Ovary (tissue), 3 donors: ENCODE results near the gene TMTC2.

ENCODE experiments used
- EP300 ChIP-seq: sonication (generic); formaldehyde crosslinking; IDR thresholded peaks from one replicate; pipeline ENCODE4 v1.6.1; 2017; ENCODE audit warnings: antibody characterized with exemption
- TF ChIP-seq, protein P1 (sequence below), 3 donors: fragments of 450-650 bp in 2 of 3; fragments of 200-600 bp in 1 of 3; IDR thresholded peaks; one replicate each; pipeline versions ENCODE4 v1.5.1 to v1.8.0; 2016 to 2022; ENCODE audit warnings: antibody characterized with exemption in 3 of 3, mild to moderate bottlenecking in 1 of 3
- donor health status: DM: no; HTN: no; CAD: no.

DNA sequence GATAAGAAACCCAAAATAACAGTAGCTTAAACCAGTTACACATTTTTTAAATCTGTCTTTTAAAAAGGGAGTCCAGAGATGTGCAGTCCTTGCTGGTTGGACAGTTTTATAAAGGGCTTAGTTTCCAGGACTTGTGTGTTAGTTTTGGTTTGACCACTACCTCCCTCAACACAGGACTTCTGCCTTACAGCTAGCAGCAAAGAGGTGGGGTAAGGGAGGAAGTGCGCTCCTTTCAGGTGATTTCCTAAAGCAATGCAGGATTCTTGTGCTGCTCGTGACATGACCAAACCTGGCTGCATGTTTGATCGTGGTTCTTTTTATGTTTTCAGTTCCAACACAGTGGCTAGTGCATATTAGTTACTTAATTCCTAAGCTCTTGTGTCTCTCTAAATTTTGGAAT, 266.2 kb downstream of the TMTC2 start:
- TF ChIP-seq, protein P1, sequence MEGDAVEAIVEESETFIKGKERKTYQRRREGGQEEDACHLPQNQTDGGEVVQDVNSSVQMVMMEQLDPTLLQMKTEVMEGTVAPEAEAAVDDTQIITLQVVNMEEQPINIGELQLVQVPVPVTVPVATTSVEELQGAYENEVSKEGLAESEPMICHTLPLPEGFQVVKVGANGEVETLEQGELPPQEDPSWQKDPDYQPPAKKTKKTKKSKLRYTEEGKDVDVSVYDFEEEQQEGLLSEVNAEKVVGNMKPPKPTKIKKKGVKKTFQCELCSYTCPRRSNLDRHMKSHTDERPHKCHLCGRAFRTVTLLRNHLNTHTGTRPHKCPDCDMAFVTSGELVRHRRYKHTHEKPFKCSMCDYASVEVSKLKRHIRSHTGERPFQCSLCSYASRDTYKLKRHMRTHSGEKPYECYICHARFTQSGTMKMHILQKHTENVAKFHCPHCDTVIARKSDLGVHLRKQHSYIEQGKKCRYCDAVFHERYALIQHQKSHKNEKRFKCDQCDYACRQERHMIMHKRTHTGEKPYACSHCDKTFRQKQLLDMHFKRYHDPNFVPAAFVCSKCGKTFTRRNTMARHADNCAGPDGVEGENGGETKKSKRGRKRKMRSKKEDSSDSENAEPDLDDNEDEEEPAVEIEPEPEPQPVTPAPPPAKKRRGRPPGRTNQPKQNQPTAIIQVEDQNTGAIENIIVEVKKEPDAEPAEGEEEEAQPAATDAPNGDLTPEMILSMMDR (IDR thresholded peaks at IDR 0.05), result no peak
- no peak for TF ChIP-seq EP300
